HG03520 (cell line): ENCODE results near the gene EXOC6B.

Source experiments
- ATAC-seq: cut with Tn5 transposase; IDR thresholded peaks from one replicate; pipeline ENCODE4 v1.9.1; 2021; ENCODE audit warnings: mild to moderate bottlenecking, moderate library complexity; ENCODE audit not compliant: unreplicated experiment

EXOC6B gene

DNA sequence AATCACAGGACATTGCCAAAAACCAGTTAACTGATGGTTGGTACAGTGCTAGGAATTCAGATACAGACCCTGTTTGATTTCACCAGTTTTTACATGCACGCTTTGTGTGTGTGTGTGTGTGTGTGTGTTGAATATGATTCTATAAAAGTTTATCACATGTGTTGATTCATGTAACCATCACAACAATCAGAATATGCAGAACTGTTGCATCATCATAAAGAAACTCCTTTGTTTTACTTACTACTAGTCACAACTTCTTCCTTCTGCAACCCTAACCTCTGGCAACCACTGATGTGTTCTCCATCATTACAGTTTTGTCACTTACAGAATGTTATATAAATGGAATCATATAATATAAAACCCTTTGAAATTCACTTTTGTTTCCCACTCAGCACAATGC, 533.4 kb downstream of the EXOC6B start:
- no peak for ATAC-seq

DNA sequence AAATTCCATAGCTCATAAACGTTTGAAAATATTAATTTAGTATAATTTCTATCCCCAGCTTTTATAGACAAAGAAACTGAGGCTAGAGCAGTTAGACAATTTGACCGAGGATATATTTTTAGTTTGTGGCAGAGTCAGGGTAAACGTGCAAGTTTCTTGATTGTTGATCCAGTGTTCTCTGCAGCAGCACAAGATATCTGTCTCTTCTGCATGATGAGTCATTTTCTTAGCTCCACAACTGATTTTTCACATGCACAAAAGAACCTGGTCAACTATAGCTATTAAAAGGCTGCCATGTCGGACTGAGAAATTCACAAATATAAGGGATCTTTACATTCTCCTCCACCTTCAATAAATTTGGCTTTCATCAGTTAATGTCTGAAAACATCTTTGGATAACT, 534.8 kb downstream of the EXOC6B start:
- no peak for ATAC-seq

GRCh38 chr2:72289736-72290135, 536.1 kb downstream of the EXOC6B start:
- ATAC-seq = no peak

GRCh38 chr2:72289283-72289682, 536.5 kb downstream of the EXOC6B start:
- ATAC-seq = no peak

GRCh38 chr2:72278046-72278445, 547.8 kb downstream of the EXOC6B start:
- no peak for ATAC-seq

DNA sequence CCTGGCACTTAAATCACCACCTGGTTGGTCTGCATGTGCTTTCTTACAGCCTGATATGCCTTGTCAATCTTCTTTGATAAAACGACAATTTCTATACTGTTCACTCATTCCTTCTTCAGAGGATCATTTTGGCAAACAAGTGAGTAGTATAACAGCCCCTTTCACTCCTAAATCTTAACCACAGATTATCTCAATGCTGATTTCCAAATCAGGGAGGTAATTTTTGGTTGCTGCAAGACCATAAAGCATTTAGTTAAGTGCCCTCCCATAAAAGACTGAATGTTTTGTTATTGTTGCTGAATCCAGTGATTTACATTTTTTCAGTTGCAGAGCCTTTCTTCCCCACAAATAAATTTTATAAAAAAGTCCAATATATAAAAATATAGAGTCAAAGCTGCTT, 549.0 kb downstream of the EXOC6B start:
- ATAC-seq = no peak

GRCh38 chr2:72276356-72276755, 549.5 kb downstream of the EXOC6B start:
- ATAC-seq = no peak

DNA sequence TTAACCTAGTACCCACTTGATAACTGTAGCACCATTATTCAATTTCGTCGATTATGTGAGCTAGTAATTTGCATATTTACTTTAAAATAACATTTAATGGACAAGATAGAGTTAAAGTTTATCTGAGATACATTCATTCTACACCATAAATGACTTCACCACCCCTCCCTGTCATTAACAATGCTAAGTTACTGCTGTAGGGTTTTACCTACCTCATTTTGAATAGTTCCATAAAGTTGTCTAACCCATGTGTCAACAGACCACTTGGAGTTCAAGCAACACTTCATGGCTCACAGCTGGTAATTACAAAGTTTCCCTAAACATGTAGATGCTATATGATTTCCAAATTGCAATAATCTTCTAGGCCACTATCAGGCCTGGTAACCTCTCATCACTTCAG, 550.7 kb downstream of the EXOC6B start:
- no peak for ATAC-seq

DNA sequence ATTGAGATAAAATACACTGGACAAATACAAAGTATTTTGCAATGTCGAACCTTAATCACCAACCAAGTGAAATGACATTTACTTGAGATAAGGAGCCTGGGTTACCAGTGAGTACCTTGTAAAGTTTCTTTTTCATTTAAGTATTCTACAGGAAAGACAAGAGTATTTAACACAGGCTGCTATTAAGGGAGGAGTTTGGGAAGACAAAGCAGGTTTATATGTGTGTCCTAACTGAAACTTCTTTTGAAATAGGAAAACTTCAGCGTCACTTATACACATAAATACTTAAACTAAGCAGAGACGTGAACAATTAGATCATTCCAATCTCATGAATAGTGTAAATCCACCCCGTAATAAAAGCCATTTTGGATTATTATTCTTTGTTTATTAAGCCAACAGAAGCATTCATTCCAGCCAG, 551.4 kb downstream of the EXOC6B start:
- no peak for ATAC-seq

GRCh38 chr2:72273384-72273783, 552.4 kb downstream of the EXOC6B start:
- no peak for ATAC-seq

- no peak for ATAC-seq
These were observed 553.8 kb downstream of the EXOC6B start for GRCh38 chr2:72271766-72272641.

- no peak for ATAC-seq
These were observed 554.6 kb downstream of the EXOC6B start for GRCh38 chr2:72271276-72271614.

- ATAC-seq = no peak
These were observed 555.1 kb downstream of the EXOC6B start for GRCh38 chr2:72270556-72271275.

GRCh38 chr2:72263776-72264060, 562.1 kb downstream of the EXOC6B start:
- ATAC-seq = no peak

GRCh38 chr2:72263043-72263775, 562.6 kb downstream of the EXOC6B start:
- ATAC-seq = no peak

- no peak for ATAC-seq
These were observed 564.8 kb downstream of the EXOC6B start for GRCh38 chr2:72261076-72261475.

GRCh38 chr2:72255540-72255939, 570.3 kb downstream of the EXOC6B start:
- no peak for ATAC-seq

DNA sequence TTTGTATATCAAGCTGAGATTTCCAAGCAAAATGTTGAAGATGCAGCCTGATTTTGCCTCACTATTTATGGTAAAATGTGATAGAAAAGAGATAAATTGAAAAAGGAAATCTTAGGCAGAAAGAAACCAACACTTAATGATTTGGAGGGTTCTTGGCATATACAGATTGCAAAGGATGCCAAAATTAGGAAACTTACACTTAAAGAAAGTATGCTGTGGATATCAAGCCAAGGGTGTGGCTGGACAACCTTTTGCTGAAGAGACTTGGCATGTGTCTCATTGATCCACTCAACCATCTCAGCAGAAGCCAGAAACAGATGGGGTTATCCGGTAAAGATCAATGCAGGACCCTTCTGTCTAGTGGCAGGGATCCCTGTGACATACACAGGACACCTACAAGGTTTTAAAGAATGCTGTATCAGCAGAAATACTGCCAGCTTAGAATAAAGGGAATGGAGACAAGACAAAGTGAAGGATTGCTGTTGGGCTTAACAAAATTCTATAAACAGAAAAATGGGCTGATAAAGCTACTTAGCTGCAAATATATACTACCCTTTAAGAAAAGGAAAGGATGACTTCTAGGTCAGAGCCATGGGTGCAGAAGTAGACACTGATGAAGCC, 570.9 kb downstream of the EXOC6B start:
- ATAC-seq = no peak

- ATAC-seq = no peak
These were observed 587.5 kb downstream of the EXOC6B start for GRCh38 chr2:72238311-72238710.

DNA sequence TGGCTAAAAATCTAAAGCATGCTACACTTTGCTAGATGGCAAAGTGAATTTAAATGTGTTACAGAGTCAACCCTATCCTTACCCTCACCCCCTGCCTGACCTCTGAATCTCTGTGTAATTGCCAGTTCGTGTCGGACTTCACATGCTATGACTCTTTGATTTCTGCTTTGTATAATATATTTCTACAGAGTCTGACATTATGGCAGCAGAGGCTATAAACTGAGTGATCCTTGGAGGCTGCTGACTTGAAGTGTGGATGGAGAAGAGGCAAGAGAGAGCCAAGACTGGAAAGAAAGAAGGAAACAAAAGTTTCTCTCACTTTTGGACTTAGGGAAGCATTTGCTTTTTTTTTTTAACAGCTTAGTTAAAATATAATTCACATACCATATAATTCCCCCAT, 588.3 kb downstream of the EXOC6B start:
- no peak for ATAC-seq

- no peak for ATAC-seq
These were observed 589.3 kb downstream of the EXOC6B start for GRCh38 chr2:72236445-72237067.
